Activated CD4-positive, alpha-beta T cell treated with anti-CD3 and anti-CD28 coated beads, Interleukin-10, Interleukin-2, amounts not matched to agents 100 ng/mL and 50 ng/mL, durations not matched to agents 16 hours and 8 hours (primary cell): Measurements from ENCODE around the gene GABRG3.

Experiments used
- DNase-seq: peaks from one replicate; pipeline ENCODE4 v3.0.0-alpha.2; 2020

The GABRG3 gene

DNA sequence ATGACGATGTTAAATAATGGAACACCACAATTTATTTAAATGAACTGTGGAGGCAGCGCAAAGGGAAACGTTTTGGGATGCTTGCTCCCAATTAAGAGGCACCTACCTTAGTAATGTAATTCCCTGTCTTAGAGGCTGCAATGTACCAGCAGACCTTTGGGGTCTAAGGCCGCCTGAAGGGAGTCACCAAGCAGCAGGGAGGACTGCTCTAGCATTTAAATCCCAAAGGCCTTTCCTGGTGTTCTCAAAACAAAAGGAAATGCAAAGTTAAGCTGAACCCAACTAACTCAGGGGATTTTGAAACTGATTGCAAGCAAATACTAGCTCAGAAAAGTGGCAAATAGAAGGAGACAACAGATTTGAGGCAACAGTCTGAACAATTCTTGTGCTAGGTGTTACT lies 510.8 kb downstream of the GABRG3 start:
- DNase-seq = no peak

DNA sequence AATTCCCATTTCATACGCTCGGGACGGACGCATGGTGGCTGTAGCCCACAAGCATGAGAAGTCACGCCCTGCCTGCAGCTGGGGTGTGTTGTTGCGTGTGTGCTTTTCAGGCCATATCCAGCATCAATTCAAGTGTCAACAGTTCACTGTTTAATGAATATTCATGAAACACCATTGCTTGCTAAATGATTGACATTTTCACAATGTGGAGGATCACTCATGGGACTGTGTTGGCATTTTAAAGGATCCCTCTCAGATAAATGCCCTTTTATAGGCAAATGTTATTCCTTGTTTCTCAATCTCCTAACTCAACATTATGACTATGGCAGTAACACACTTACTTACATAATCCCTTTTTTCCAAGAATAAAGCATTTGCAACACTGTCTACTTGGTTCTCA lies 511.3 kb downstream of the GABRG3 start:
- DNase-seq = no peak

DNA sequence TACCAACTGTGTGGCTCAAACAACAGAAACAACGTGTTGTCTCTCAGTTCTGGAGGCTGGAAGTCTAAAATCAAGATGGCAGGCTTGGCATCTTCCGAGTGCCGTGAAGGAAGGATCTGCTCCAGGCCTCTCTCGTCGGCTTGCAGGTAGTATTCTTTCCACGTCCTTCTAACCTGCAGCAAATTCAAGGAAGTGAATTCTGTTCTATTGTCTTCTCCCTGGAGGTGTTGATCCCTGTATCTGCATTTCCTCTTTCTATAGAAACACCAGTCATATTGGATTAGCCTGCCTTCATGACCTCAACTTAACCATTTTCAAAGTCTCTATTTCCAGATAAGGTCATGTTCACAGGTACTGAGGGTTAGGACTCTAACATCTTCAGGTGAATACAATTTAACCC lies 512.1 kb downstream of the GABRG3 start:
- DNase-seq = no peak

DNA sequence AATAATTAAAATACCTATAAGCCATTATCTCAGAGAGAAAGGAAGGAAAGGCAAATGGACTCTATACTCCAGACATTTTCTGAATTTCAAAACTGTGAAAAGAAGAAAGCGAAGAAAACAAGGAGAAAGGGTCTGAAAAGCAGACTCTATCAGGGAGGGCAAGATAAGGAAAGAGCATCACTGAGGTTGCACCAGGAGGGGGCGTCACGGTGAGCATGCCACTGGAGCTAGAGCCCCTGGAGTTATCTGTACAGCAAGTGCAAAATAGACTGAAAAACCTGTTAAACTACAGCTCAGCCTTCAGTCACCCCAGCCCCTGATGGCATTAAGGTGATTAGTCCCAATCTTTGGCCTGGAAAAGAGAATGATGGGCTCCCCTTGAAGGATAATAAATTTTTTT lies 514.3 kb downstream of the GABRG3 start:
- no peak for DNase-seq

DNA sequence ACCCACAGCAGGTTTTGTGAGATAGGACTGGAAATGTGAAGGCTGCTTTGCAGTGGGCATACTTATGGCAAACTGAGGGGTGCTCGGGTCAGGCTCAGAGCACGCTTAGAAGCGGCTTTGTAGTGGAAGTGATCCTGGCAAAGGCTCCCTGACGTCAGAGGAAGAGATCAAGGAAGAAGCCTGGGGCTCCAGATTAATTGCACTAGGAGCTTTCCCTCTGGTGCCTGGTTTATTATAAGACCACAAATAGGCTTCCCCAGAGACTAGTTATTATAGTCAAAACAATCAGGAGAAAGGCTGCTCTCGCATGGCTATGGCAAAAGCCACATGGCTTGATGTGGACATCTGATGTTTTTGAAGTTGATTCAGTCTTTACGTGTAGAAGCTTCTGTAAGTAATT lies 515.1 kb downstream of the GABRG3 start:
- DNase-seq = no peak

DNA sequence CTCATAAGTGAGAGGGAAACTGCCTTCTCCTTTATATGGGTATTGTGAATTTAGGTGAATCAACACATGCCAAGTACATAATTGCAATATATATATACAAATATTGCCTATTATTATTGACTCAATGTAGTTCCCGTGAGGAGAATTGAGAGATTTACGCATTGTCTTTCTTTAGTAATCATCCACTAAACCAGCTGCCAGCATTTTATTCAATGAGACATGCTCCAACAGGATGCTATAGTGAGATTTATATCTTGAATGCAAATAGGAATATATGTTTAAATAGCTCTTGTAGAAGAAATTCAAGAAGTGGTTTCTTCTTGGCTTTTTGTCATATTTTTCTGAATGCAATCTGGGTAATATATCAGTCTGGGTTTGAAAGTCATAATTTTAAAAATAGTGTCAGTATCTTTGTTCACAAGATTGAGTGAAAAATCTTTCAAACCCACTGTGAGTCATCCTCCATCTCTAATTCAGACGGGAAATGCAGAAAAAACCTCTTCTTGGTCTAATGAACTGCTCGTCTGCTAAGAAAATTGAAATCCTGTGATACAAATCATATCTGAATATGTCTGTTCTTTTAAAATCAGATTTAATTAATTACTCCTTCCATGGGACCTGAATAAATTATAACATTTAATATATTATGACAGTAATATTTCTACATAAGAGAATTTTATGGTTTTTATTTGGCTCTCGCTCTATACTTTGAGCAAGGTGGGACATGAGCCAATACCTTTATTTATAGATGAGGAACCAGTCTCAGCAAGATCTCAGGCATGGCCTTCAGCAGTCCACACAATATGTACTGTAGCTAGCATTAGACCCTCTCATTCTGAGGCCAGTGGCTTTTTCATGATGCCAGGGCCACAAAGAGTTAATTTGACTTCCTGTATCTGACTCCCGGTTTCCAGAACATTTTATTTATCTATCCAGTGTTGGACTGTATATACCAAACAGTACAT lies 516.0 kb downstream of the GABRG3 start:
- no peak for DNase-seq

DNA sequence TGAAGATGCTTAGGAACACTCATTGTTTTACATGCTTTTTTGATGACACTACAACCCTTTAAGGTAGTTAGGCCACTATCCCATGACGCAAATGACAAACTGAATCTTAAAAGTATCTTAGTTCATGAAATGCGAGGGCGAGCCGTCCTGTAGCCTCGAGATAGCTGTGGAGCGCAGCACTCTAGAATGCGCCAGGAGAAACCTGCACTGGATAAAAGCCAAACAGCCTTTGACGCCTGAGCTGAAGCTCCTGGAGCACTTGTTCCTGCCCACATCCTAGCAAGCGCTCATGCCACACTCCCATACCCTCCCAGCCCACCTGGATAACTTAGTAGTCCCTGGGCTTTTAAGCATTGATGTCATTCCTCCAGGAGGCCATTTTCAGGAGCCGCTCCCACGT lies 516.9 kb downstream of the GABRG3 start:
- no peak for DNase-seq

DNA sequence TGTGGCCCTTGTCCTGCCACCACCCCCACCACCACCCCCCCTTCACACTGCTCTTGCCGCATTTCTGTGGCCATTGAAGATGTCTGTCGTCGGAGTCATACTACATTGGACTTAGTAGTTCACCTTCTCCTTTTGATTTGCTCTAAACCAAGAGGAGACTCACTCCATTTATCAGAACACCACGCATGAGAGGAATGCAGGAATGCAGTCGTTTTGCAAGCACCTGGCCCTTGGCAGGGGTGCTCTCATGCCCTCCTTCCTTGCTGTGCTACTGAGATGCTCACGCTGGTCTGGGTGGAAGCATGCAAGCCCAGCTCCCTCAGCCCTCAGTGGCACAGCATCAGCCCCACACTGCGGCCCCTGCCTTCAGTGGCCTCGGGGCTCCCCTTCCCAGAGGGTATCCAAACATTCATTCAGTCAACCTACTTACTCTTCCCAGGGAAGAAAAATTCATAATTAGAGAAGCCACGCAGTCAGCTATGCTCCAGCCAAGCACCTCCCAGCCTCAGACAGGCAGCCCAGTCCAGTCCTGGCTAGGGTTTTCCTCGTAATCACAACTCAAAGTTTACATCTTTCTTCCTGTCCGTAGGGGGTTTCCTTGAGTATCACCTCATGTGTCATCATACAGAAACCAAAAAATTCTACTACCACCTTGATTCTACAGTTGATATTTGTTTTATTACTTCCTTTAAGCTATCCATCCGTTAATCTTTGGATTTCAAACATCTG lies 520.0 kb downstream of the GABRG3 start:
- no peak for DNase-seq

DNA sequence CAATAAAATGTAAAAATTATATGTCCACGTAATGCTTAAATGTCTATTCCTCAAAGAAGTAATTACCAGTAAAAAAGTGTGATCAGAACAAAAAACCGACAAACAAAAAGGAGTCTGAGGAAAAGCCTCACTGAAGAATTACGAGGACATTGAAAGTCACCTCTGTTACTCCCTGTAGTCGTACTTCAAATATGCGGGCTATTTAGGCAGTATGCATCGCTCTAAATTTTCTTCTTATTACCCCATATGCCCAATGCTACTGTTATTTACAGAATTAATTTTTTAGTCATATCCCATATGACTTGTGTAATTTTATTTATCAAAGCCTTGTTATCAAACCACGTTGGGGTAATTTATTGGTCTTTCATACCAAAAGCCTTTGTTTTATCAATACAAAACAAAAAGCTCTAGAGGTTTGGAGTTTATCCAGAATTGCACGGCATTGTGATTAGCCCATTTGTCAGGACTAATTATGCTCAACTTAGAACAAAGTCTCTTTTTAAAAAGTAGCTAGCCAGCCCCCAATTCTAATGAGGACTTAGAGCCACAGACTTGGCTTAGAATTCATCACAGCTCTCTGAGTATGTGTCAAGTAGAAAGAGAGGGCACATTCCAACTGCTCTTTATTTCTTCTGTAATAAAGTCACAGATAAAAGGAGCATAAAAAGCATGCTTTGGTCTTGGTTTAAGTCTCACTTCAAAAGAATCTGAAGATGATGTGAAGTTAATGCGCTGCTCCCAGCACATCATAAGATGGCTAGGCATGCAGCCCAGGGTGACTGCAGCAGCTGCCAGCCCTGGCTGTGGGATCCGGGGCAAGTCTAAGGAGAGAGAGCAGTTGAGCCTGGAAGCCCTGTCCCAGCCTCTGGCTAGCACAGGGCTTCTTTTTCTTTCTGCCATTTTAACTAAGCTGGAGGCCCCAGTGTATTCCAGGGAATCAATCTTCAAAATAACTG lies 521.0 kb downstream of the GABRG3 start:
- DNase-seq = no peak

DNA sequence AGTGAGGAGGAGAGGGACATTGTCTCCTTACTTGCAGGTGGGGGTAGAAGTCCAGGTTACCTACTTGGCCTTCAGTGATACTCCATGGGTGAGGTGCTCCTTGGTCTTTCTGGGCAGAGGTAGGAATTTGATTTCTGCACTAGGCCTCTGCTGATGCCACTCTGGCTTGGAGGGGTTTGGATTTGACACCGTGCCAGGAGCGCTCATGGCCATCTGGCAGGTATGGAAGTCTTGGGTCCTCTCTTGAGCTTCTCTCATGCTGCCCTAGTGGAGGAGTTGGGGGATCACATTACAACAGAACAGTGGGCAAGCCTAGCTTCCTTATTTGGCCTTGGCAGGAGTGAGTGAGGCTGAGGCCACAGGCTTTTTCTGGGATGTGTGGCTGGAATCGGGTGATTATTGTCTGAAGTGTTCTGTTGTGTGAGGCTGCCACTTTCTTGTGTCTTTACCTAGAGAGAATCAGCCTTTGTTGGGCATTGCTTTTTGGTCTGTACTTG lies 525.0 kb downstream of the GABRG3 start:
- DNase-seq = no peak

DNA sequence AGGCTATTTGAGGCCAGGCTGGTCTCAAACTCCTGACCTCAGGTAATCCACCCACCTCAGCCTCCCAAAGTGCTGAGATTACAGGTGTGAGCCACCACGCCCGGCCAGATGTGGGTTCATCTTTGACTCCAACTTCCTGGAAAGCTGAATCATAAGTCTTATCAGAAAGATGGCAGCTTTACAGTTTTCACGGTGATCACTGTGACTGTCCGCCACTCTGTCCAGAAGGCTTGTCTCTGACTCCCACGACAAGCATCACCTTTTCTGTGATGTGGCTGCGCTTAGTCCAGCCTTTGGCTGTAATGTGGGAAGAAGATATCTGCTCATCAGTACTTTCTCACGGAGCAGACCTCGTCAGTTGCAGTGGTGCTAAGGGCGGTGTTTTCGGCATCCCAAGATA lies 527.7 kb downstream of the GABRG3 start:
- DNase-seq = no peak

DNA sequence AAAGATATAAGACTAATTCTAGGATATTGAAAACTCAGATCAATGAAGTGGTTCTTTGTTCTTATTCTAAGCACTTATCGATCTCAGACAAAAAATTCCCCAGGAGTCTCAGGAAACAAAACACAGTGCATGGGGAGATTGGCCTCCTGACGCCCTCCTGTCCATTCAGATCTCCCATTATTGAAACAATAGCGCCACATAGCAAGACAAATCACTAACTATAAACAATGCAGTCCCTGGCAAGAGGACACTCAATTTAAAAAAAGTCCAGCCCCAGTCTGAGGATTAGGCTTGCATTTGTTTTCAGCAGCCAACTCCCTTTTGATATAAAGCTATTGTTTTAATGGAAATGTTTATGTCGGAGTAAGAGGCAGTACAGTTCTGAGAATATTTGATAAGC lies 528.2 kb downstream of the GABRG3 start:
- no peak for DNase-seq

DNA sequence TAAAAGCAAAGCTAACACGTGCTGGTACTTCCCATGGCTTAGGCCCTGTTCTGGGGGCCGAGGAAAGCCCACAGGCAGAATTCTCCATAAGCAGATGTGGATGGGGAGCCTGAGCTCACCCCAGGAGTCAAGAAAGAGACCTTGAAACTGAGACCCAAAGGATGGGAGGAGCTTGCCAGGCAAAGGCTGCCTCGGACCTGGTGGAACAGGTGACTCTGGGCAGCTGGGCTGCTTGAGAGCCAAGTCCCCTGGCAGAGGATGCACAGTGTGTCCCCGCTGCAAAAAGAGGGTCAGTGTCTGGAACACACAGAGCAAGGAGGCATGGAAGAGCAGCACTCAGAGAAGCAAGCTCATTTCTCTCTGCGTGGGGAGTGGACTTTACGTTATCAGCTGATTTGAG lies 528.7 kb downstream of the GABRG3 start:
- no peak for DNase-seq

DNA sequence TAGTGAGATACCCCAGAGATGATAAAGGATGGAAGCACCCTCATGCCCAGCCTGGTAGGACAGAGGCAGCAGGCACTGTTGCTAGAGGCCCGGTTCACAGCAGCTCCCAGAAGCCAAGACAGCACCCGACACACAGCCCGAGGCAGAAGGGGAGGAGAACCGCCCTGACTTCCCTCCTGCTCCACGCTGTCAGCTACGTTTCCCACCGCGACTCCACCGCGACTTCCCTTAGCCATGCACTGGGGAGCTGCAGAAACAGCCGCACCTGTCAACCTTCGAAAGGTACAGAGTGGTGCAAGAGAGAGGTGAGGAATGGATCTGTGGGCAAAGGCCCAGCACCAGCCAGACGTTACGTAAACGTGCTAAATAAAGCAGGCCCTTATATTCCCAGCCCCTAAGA lies 529.2 kb downstream of the GABRG3 start:
- no peak for DNase-seq

DNA sequence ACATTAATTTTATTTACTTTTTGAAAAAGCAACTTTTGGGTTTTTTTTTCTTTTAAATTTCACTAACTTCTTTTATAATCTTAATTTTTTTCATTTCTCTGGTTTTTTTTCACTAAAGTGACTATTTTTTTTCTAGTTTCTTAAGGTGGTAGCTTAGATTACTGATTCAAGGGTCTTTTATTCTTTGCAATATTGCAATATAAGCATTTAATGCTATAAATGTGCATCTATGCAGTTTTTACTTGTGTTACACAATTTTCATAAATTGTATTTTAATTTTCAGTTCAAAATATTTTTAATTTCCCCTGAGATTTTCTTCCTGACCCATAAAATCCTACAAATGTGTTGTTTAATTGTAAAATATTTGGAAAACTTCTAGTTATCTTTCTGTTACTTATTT lies 535.8 kb downstream of the GABRG3 start:
- no peak for DNase-seq

DNA sequence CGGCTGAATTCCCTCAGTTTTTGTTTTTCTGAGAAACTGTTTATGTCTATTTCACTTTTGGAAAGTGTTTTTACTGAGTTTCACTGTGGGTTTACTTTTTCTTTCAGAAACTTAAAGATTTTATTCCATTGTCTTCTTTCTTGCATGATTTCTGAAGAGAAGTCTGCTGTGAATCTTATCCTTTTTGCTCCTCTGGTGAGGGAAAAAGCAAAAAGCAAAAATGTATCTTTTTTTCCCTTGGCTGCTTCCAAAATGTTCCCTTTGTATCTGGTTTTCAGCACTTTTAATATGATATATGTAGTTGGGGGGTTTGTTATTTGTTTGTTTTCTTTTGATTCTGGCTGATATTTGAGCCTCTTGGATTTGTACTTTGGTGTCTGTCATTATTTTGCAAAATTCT lies 538.0 kb downstream of the GABRG3 start:
- DNase-seq = no peak

DNA sequence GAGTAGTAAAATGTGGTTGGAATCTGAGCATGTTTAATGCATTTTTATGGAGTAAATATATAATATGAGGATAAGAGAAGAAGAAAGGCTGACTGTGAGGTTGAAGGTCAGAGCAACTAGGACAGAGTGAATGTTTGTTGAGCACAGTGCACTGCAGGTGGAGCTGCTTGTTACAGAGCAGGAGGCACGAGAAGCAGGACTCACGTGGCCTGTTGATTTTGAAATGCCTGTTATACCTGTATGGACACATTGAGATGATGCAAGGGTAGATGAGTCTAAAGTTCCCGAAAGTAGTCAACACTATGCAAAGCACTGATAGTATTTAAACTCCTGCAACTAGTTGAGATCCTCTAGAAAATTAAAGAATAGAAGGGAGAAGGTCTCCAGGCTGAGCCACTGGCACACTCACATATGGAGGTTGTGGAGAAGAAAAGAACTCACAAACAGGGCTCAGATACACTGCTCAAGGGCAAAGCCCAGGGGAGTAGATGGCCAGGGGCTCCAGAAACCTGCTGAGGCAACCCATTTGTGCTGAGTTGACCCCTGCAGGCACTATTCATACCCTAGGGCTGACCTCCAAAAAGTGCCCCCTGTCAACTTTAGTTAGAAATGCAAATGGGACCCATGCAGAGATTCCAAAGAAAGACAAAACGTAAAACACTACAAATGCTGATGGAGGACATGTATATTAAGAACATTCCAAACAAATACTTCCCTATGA lies 541.5 kb downstream of the GABRG3 start:
- DNase-seq = no peak

DNA sequence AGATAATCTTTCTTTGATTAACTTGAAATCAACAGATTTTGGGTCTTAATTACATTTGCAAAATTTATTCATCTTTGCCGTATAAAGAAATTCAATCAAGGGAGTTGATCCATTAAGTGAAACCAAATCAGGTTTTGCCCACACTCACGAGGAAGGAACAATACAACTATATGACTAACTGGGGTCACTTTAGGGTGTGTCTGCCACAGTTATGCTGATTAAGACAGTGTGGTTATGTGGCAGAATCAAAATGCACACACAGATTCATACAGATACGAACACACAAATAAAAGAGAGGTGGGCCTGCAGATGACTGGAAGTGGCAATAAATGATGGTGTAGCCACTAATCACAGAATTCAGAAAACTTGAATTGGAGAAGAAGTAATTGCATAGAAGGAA lies 543.5 kb downstream of the GABRG3 start:
- DNase-seq = no peak

DNA sequence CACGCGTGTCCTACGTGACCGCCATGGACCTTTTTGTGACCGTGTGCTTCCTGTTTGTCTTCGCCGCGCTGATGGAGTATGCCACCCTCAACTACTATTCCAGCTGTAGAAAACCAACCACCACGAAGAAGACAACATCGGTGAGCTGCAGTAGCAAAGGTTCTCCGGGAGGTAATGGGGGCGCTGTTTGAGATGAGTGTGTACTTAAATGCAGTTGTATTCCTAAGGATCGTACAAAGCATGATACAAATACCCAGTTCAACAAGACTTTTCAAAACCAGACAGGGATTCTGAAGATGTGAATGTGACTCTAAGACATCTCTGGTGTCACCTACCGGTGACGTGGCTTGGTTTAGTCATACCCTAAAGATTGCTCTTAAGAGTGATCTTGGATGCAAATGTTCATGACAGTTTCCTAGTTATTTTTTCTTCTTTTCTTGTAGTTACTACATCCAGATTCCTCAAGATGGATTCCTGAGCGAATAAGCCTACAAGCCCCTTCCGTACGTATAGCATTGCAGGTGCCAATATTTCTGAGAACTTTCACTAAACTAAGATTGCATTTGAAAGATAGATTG lies 556.6 kb downstream of the GABRG3 start:
- DNase-seq = no peak

DNA sequence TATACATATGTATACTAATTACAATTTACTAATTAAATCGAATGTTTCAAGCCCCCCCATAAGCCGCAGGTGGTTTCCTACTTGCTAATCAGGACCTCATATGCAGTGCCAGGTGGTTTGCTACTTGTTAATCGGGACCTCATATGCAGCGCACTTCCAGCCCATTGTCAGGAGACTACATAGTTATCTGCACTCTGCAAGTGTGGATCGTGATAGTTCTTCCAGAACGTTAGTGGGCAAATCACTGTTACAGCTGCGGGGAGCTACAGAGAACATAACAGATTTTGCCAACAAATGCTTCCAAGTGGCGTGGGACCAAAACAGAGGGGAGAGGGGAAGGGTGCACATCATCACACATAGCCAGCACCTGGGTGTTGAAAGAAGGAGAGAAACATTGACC lies 558.4 kb downstream of the GABRG3 start:
- no peak for DNase-seq

DNA sequence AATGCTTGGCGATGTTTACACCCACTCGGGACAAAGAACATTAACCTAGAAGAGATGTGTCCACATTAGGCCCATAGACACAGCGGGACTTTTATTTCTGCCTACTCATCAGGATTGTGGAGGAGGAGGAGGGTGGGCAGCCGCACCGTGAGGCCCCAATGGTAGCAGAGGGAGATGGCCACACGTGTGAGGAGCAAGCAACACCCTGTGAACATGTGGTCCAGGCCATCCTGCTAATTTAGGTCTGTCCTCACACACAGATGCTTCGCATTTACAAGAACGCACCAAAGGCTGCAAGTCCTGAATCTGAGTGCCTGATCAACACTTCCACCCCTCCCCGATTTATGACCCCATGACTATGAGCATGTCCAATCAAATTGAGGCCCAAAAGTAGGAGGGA lies 560.0 kb downstream of the GABRG3 start:
- no peak for DNase-seq

DNA sequence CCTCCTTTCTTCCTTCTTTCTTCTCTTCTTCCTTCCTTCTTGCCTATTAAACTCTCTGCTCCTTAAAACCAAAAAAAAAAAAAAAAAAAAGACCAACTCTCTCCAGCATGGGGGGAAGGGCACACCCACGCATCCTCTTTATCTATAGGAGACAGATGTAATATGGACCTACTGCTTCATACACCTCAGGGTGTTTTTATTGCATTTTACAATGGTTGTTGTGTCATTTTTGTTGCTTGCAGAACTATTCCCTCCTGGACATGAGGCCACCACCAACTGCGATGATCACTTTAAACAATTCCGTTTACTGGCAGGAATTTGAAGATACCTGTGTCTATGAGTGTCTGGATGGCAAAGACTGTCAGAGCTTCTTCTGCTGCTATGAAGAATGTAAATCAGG lies 561.4 kb downstream of the GABRG3 start:
- DNase-seq = no peak
